GM21528 (cell line): ENCODE measurements around the gene LMF1.

Experiments used
- ATAC-seq: cut with Tn5 transposase; IDR thresholded peaks from one replicate; pipeline ENCODE4 v1.9.1; 2021; ENCODE audit warnings: mild to moderate bottlenecking, moderate library complexity; ENCODE audit not compliant: unreplicated experiment, low FRiP score

The LMF1 gene

GRCh38 chr16:932831-933330 lies 37.9 kb downstream of the LMF1 start:
- ATAC-seq = no peak

- no peak for ATAC-seq
These were observed 38.9 kb downstream of the LMF1 start for GRCh38 chr16:931626-932500.

DNA sequence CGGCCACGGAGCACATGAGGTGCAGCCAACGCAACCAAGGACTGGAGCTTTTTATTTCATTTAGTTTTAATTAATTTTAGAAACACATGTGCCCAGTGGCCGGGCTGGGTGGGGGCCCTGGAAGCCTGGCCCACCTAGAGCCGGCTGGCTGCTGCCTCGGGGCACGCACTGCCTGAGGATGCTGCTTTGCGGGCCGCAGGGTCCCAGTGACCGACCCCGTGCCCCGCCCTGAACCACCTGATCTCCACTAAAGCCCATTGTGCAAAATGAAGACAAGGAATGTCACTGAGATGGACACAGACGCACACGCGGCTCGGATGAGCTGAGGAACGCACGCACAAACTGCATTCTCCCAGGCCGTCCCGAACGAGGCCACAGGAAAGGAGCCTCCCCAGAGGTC lies 39.6 kb downstream of the LMF1 start:
- ATAC-seq = no peak

- ATAC-seq = no peak
These were observed 40.3 kb downstream of the LMF1 start for GRCh38 chr16:930511-930910.

- no peak for ATAC-seq
These were observed 40.7 kb downstream of the LMF1 start for GRCh38 chr16:930076-930475.

DNA sequence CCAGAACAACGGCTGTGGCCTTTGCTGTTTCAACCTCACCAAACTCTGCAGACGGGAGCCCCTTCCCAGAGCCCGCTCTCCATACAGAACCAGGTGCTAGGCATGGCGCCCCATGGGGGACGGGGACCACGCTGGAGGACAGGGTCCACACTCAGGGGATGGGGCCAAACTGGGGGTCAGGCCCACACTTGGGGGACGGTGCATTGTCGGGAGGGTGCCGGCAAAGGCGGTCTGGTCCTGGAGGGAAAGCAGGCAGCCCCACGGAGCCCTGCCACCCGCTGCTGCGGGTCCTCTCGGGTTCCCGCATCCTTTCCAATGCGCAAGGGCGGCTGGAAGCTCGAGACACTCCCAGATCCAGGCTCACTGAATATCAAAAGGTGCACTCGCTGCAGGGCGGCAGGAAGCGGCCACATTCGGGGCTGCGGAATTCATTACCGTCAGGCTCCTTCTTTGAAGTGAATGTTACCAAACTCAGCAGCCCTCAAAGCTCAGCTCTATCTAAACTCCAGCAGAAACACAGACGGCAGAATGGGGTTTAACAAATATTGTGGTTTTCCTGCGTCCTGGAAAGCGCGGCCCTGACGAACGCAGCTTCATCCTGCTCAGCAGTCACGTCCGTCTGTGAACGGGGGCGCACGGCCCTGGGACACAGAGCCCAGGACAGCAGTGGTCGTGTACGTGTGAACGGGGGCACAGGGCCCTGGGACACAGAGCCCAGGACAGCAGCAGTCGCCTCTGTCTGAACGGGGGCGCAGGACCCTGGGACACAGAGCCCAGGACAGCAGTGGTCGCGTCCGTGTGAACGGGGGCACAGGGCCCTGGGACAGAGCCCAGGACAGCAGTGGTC lies 41.3 kb downstream of the LMF1 start:
- no peak for ATAC-seq

GRCh38 chr16:928526-928925 lies 42.3 kb downstream of the LMF1 start:
- ATAC-seq = no peak

- no peak for ATAC-seq
These were observed 42.9 kb downstream of the LMF1 start for GRCh38 chr16:927931-928330.

GRCh38 chr16:927406-927805 lies 43.4 kb downstream of the LMF1 start:
- no peak for ATAC-seq

- no peak for ATAC-seq
These were observed 44.1 kb downstream of the LMF1 start for GRCh38 chr16:926715-927114.

- no peak for ATAC-seq
These were observed 46.0 kb downstream of the LMF1 start for GRCh38 chr16:924806-925205.

DNA sequence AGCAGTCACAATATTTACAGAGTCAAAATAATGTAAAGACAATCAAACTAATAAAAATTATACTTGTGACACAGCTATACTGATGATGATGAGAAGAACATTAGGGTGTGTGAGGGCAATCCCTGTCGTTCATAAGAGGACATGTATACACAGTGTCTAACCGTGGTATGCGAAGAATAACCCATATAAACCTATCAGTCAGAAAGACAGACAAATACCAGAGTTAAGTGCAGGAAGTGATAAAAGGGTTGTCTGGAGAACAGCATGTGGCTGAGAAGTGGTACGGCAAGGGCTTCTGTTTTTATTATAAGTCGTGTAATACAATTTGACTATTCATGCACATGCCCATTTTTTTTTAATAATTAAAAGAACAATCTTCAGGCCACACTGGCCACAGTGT lies 46.7 kb downstream of the LMF1 start:
- no peak for ATAC-seq

DNA sequence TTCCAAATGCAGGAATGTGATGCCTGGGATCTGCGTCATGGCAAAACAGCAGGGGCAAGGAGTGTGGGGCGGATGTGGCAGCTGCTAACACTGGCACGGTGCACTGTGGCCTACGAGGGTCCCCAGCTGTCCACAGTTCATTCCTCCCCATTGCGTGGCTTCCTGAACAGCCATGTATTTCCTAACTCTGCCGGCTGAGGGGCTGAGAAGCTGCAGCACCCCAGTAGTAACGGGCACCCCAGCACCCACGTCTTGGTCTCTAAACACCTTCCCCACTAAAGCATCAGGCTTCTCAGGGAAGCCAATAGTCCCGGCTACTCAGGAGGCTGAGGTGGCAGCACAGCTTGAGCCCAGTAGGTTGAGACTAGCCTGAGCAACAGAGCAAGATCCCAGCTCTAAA lies 47.6 kb downstream of the LMF1 start:
- no peak for ATAC-seq

DNA sequence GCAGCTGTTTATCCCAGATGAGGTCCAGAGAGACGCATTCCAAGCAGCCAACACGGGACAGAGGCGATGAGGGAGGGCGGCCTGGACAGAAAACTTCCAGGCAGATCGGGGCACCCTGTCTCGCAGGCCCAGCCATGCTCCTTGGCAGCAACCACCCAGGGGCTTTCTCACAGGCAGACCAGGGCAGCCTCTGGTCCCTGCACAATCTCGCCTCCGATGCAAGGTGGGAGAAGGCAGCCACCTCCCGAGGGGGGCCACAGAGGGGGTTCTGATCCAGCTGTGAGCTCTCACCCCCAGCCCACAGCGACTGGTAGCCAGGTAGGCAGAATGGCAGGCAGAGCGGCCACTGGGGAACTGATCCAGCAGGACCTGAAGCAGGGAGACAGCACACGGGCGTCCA lies 48.7 kb downstream of the LMF1 start:
- no peak for ATAC-seq

GRCh38 chr16:921321-921905 lies 49.4 kb downstream of the LMF1 start:
- no peak for ATAC-seq

- no peak for ATAC-seq
These were observed 50.1 kb downstream of the LMF1 start for GRCh38 chr16:920717-921116.

DNA sequence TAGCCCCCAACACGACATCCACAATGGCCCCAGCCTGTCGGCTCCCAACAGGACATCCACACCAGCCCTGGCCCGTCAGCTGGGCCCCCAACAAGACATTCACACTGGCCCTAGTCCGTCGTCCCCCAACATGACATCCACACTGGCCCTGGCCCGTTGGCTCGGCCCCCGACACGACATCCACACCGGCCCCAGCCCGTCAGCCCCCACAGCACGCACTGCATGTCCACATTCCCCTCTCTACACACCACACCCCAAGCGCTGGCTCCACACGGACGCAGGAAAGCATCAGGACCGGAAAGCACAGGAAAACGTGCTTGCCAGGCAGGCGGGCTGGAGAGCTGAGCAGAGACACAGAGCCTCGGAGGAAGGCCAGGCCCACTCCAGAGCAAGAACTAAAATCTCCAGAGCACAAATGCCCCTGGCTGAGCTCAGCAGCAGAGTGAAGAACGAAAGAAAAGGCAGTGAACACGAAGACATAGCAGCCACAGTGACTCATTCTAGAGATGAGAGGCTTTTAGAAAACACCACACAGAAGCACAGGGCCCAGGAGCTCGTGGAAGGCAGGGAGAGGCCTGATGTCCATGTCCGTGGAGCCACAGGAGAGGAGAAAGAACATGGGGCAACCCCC lies 50.6 kb downstream of the LMF1 start:
- ATAC-seq = no peak

DNA sequence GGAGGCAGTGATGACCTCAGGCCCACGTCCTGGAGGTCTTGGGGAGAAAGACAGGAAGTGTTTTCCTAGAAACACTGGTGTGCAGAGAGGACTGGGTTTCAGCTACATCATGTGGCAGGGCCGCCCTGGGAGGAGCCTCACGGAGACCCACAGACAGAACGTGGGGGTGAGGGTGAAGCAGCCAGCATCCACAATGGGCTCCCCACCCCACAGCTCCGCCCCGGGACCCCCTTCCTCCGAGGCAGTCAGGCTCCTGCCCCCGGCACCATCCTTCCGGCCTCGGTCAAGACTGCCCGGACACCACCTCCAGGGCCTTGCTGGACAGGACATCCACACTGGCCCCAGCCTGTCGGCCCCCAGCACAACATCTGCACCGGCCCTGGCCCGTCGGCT lies 51.1 kb downstream of the LMF1 start:
- no peak for ATAC-seq

- ATAC-seq = no peak
These were observed 51.8 kb downstream of the LMF1 start for GRCh38 chr16:918741-919657.

GRCh38 chr16:918068-918467 lies 52.7 kb downstream of the LMF1 start:
- ATAC-seq = no peak
